ENCODE measurements around the gene ABCB1.

ABCB1 gene

GRCh38 chr7:87600130-87601124, at the start of gene ABCB1:
TSS of gene ABCB1 (minus strand) at chr7:87600884. CDS start at chr7:87600184, 700 bp downstream.
- peak in 1 of 2 donors; percentile 34 for DNase-seq (ENCODE audit: low read depth in 2 of 2)

GRCh38 chr7:87648316-87648715, 47.6 kb upstream of the ABCB1 start:
- DNase-seq (ENCODE audit: low read depth in 2 of 2): no peak

DNA sequence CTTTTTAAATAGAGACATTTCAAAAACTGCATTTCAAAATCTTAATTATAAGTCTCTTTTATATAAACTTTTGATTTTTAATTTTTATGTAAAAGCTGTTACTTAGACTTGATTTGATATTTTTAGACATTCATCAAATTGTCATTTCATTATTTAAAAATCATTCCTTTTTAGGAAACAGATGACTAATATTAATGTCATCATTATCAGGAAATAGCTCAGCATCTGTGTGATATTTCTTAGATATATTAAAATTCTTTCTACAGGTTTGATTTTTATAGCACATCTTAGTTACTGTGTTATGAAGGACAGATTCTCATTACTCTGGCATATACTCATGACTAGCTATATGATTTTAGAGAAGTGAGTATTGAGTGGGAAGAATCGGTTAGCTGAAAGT, 44.8 kb upstream of the ABCB1 start:
- DNase-seq (ENCODE audit: low read depth in 2 of 2): no peak

GRCh38 chr7:87635921-87636320, 35.2 kb upstream of the ABCB1 start:
- DNase-seq (ENCODE audit: low read depth in 2 of 2): no peak

DNA sequence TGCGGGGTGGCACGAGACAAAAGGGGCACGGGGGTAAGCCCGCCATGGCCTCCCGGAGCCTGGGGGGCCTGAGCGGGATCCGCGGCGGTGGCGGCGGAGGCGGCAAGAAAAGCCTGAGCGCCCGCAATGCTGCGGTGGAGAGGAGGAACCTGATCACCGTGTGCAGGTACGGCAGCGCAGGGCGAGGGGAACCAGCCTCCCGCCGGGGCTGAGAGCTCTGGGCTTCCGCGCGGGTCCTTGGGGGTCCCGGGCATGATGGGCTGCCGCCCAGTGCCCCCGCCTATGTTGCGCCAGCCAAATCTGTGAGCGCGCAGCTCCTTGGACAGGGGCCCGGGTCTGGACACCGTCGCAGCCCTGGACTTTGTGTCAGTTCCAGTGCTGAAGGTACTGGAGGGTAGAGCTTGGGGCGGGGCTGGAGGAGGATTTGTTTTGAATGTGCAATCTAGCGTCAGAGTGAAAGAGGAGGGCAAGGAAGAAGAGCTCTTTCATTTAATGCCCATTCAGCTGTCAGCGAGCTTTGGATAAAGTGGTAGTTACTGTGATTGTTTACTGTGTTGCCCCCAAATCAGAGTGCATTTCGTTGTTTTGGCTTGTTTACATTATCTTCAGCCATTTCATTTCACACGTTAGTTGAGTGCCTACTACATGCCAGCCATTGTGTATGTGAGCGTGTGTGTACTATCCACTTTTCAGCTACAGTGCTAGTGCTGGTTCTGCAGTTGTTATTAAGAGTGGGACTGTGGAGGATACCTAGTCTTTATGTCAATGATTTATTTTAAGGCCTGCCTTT, 28.3 kb upstream of the ABCB1 start:
- peak in 1 of 2 donors; percentile 7 for DNase-seq (ENCODE audit: low read depth in 2 of 2)

- no peak for DNase-seq (ENCODE audit: low read depth in 2 of 2)
These were observed 26.9 kb upstream of the ABCB1 start for GRCh38 chr7:87627634-87627994.

DNA sequence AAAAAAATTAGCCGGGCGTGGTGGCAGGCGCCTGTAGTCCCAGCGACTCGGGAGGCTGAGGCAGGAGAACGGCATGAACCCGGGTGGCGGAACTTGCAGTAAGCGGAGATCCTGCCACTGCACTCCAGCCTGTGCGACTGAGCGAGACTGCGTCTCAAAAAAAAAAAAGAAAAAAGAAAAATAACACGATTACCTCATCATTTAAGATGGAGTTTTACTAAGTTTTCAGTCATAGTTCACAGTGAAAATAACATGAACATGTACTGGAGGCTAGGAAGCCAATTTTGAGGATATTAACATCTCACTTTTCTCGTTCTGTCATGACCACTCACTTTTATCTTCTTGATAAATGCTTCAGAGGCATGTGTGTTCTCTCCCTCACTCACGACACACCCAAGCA, 24.4 kb upstream of the ABCB1 start:
- DNase-seq (ENCODE audit: low read depth in 2 of 2): no peak

- no peak for DNase-seq (ENCODE audit: low read depth in 2 of 2)
These were observed 23.9 kb upstream of the ABCB1 start for GRCh38 chr7:87624628-87625027.

DNA sequence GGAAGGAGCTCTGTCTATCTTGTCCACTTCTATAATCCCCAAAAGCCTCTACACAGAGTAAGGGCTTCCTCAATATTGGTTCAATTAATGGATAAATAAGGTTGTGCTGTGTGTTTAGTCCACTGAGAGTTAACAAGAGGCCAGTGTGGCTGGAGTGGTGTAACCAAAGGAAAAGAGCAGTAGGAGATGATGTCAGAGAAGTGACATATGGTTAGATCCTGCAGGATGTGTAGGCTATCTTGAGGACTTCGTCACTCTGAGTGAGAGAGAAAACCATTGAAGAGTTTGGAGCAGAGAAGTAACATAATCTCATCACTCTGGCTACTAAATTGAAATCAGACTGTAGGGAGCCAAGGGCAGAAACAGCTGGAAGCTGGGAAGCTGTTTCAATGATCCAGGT, 14.5 kb upstream of the ABCB1 start:
- no peak for DNase-seq (ENCODE audit: low read depth in 2 of 2)

DNA sequence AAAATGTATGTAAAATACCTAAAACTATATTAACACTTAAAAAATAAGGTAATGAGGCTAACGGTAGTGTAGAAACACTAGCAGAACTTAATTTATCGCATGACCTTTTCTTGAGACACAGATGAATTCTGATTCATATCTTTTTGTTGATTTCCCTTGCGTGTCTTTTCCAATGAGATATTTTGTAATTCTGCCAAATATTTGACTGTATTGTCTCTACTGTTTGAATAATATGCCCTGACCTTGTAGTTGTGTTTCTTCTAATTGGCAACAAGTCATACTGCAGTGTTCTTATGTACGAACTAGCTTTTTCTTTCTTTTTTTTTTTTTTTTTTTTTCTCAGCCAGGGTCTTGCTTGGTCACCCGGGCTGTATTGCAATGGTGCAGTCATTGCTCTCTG, 9.2 kb upstream of the ABCB1 start:
- DNase-seq (ENCODE audit: low read depth in 2 of 2): no peak

GRCh38 chr7:87608431-87608830, 7.7 kb upstream of the ABCB1 start:
- DNase-seq (ENCODE audit: low read depth in 2 of 2): no peak

DNA sequence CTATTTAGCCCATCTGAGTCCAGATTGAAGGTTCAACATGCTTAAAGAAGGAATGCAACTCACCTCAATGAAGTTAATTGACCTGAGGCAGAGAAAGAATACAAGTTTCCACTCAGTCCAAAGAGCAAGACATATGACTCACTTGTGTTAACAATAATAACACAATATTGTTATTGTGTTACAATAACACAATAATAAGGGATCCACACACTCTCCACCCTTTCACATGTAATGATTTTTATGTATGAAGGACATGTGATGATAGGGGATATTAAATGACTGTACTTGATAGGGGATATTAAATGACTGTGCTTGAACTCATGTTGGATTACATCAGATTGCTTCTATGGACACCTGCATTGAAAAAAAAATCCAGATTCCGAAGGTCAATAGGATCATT, 3.6 kb upstream of the ABCB1 start:
- no peak for DNase-seq (ENCODE audit: low read depth in 2 of 2)

- DNase-seq (ENCODE audit: low read depth in 2 of 2): peak; percentile 10 to 17
These were observed 1.3 kb downstream of the ABCB1 start for GRCh38 chr7:87599336-87599735.

GRCh38 chr7:87598234-87599009, 2.3 kb downstream of the ABCB1 start:
- DNase-seq (ENCODE audit: low read depth in 2 of 2): no peak

DNA sequence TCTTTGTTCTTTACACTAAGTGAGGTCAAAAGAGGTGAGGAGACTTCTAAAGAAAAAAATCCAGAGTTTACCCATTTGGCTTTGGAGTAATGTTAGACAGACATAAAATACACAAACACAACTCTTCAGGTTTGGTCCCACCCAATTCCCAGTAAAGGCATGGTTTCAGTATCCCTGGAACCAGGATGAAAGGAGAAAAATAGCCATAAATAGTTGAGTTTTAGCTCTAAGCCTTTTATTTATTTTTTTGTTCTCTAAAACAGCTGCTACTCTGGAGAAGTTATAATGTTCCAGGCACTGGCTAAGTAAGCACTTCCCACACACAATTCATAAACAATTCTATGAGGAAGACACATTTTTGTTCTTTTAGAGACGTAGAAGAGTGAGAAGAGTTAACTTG, 4.0 kb downstream of the ABCB1 start:
- DNase-seq (ENCODE audit: low read depth in 2 of 2): no peak

- no peak for DNase-seq (ENCODE audit: low read depth in 2 of 2)
These were observed 4.5 kb downstream of the ABCB1 start for GRCh38 chr7:87596136-87596535.

GRCh38 chr7:87592300-87592699, 8.4 kb downstream of the ABCB1 start:
- DNase-seq (ENCODE audit: low read depth in 2 of 2): no peak

GRCh38 chr7:87591211-87591610, 9.5 kb downstream of the ABCB1 start:
- DNase-seq (ENCODE audit: low read depth in 2 of 2): no peak

DNA sequence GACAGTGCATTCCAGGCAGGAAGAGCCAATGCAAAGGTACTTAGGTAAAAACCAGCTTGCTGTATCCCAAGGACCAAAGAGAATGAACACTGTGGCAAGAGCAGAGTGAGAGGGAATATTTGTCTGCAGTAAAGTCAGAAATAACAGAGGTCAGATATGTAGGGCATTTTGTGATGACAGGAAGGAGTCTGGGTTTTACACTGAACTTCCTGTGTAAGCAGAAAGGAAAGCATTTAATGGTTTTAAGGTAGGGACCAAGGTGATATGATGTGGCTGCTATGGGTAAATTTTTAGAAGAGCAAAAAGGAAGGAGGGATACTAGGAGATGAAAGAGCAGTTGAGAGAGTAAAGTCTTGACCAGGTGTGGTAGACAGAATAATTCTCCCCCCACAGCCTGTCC, 10.1 kb downstream of the ABCB1 start:
- DNase-seq (ENCODE audit: low read depth in 2 of 2): no peak

DNA sequence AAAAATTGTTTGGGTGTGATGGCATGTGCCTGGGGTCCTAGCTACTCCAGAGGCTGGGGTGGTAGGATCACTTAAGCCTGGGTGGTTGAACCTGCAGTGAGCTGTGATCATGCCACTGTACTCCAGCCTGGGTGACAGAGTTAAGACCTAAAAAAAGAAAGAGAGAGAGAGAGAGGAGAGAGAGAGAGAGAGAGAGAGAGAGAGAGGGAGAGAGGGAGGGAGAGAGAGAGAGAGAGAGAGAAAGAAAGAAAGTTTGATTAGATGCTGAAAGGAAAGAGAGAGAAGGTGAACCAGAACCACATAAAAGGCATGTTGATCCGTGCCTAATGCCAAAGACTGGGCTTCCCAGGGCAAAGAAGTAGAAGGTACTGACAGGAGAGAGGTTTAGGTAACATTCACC, 11.1 kb downstream of the ABCB1 start:
- no peak for DNase-seq (ENCODE audit: low read depth in 2 of 2)

- DNase-seq (ENCODE audit: low read depth in 2 of 2): no peak
These were observed 19.0 kb downstream of the ABCB1 start for GRCh38 chr7:87581723-87582122.

DNA sequence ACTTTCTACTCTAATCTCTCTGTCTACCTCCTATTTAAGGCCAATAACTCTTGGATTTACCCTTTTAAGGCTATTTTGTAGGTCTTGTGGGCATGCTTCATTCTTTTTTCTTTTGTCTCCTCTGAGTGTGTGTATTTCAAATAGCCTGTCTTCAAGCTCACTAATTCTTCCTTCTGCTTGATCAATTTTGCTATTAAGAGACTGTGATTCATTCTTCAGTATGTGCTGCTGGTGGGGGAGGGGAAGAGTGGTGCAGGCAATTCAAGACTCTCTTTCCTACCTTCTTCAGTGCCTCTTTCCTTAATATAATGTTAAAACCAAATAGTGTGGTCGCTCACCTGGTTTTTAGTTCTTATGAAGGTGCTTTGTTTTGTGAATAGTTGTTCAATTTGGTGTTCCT, 20.0 kb downstream of the ABCB1 start:
- no peak for DNase-seq (ENCODE audit: low read depth in 2 of 2)

Data from stimulated activated CD8-positive, alpha-beta memory T cell treated with anti-CD3 and anti-CD28 coated beads, Interleukin-15, amount 100 ng/mL, for 4 hours (primary cell).